ENCODE results near the gene SRRM4.

DNA sequence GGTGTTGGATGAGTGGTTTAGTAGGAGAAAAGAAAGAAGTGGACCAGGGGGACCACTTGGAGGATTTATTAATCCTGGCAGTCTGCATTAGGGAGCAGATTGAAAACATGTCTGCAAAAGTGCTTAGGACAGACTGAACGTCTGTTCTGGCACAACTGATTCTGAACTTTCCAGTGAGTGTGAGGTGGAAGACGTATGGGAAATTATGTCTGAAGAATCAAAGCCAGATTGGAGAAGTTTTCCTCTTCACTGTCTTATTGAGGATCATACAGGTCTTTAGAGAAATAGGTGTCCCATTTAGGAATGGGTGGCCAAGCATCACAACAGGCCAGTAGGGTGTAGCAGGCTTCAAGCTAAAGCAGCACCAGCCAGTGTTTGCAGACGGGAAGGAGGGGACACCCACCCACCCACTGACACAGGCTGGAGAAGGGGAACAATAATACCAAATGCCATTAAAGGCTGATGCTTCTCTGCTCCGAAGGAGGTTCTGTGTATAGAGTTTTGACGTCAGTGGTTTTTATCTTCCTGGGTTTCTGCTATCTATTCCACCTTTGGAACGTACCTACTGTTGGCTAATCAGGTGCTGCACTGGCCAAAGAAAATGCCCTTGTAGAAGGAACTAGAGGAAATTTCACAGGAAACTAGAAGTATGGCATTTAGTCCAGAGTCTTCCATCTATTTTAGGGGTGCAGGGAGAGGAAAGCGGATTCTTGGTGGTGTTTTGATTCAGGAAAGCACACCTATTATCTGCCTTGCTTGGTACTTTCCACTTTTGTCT lies 1.8 kb downstream of the SRRM4 start:
- TF ChIP-seq, protein P1, sequence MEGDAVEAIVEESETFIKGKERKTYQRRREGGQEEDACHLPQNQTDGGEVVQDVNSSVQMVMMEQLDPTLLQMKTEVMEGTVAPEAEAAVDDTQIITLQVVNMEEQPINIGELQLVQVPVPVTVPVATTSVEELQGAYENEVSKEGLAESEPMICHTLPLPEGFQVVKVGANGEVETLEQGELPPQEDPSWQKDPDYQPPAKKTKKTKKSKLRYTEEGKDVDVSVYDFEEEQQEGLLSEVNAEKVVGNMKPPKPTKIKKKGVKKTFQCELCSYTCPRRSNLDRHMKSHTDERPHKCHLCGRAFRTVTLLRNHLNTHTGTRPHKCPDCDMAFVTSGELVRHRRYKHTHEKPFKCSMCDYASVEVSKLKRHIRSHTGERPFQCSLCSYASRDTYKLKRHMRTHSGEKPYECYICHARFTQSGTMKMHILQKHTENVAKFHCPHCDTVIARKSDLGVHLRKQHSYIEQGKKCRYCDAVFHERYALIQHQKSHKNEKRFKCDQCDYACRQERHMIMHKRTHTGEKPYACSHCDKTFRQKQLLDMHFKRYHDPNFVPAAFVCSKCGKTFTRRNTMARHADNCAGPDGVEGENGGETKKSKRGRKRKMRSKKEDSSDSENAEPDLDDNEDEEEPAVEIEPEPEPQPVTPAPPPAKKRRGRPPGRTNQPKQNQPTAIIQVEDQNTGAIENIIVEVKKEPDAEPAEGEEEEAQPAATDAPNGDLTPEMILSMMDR (IDR thresholded peaks at IDR 0.05): no peak
- no peak for TF ChIP-seq ZFX (IDR thresholded peaks at IDR 0.05; ENCODE audit: borderline replicate concordance)
